ENCODE data around the gene RPSA.
A peak's percentile ranks its signal among the peaks of the same experiment; 100 is the strongest.
"Not testable (repeated sequence)": the region's sequence is repeated elsewhere in the genome, so short reads cannot be mapped to it uniquely, and the experiment has no call there.

The RPSA gene

GRCh38 chr3:39406368-39407258 is at the start of gene RPSA:
RPSA (plus strand) TSS chr3:39406720; CDS start chr3:39407654, 934 bp downstream.
- peak; percentile 96 for DNase-seq

DNA sequence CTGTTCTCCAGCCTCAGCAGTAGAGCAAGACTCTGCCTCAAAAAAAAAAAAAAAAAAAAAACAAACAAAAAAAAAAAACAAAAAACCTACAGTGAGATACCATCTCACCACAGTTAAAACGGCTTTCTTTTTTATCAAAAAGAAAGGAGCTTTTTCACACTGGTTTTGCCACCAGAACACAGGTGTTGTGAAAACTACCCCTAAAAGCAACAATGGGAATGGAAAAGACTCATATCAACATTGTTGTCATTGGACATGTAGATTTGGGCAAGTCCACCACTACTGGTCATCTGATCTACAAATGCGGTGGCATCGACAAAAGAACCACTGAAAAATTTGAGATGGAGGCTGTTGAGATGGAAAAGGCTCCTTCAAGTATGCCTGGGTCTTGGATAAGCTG is 48.2 kb upstream of the RPSA start:
- no peak for DNase-seq

GRCh38 chr3:39361252-39361927 is 45.1 kb upstream of the RPSA start:
- no peak for DNase-seq

GRCh38 chr3:39362192-39362591 is 44.3 kb upstream of the RPSA start:
- DNase-seq: peak; percentile 73

- peak; percentile 91 for DNase-seq
Measured at GRCh38 chr3:39362812-39363211, 43.7 kb upstream of the RPSA start.

- not testable (repeated sequence) for DNase-seq
Measured at GRCh38 chr3:39370450-39370849, 36.1 kb upstream of the RPSA start.

DNA sequence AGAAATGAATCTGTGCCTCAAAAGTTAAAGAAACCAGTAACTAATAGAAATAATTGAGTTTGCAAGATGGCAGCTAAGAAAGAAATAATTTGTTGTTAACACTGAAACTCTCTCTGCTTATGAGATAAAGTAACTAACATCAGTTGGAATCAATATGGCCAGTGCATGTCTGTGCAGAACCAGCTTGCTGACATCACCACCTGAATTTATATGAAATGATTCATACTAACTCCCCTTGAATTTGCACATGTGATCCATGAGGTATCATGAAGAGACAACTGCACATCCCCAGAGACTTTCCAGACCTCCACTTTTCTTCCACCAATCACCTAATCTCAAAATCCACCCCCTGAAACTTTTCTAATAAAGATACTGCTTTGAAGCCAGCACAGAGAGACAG is 33.7 kb upstream of the RPSA start:
- no peak for DNase-seq

DNA sequence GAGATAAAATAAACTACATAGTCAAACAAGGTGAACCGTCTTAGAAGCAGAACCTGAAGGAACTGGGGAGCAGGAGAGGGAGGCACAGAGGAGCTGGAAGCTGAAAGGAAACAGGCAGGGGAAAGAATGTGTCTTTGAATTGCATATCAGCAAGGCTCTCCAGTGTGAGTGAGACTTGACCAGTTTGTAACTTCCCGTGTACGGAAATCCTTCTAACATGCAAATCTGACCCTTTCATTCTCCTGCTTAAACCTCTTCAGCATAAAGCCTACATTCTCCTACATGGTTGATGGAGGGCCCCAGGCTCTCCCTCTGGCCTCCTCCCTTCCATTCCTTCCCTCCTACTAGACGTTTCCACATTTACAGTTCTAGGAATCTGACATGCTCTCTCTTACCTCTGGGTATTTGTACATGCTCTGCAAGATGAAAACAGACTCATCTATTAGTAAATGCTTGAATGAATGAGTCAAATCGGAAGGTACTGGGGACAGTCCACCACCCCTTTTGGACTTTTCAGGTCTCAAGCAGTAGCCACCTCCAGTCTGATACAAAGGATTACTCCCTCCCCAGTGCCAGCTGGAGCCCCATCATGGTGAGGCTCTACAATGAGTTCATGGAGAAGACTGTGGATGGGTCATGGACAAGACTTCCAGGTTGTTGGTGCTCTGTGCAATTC is 29.4 kb upstream of the RPSA start:
- DNase-seq: no peak

GRCh38 chr3:39378088-39378487 is 28.4 kb upstream of the RPSA start:
- no peak for DNase-seq

- no peak for DNase-seq
Measured at GRCh38 chr3:39378957-39379777, 27.4 kb upstream of the RPSA start.

DNA sequence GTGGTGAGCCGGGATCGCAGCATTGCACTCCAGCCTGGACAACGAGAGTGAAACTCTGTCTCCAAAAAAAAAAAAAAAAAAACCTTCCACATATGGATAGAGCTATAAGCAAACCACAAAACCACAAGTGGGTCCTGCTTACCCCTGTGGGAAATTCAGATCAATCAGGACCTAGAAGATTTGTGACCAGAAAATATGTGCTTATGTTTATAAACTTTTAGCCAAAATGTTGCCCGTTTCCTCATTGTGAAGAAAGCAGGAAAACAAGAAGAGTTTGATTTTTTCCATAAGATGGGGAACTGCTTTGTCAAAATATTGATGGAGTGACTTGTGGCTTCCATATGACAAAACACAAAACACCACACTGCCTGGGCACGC is 26.8 kb upstream of the RPSA start:
- no peak for DNase-seq

DNA sequence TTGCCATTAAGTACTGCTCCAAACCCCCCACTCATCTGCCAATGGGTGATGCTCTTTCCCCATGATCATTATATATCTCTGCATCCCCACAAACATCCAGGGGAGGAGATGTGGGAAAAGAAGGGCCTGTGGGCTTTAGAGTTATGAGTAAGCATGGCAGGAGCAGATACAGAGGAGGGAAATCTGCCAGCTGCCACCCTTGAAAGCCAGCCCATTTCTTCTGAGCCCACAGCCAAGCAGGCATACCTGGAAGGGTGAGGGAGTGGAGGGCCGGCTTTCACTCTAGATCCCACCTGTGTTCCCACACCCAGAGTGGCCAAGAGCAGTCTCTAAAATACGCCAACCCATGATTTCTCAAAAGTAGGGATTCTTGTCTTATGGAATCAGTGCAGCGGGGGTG is 25.1 kb upstream of the RPSA start:
- DNase-seq: no peak

- DNase-seq: no peak
Measured at GRCh38 chr3:39383045-39383880, 23.3 kb upstream of the RPSA start, which contains the start of gene SLC25A38. SLC25A38 (plus strand) TSS chr3:39383370; CDS start chr3:39383725, 355 bp downstream.

- DNase-seq: no peak
Measured at GRCh38 chr3:39383881-39384664, 22.4 kb upstream of the RPSA start.

- no peak for DNase-seq
Measured at GRCh38 chr3:39384665-39385000, 21.9 kb upstream of the RPSA start.

- DNase-seq: no peak
Measured at GRCh38 chr3:39385456-39386090, 20.9 kb upstream of the RPSA start.

- DNase-seq: no peak
Measured at GRCh38 chr3:39386318-39386717, 20.2 kb upstream of the RPSA start.

GRCh38 chr3:39387411-39387975 is 19.0 kb upstream of the RPSA start:
- no peak for DNase-seq

DNA sequence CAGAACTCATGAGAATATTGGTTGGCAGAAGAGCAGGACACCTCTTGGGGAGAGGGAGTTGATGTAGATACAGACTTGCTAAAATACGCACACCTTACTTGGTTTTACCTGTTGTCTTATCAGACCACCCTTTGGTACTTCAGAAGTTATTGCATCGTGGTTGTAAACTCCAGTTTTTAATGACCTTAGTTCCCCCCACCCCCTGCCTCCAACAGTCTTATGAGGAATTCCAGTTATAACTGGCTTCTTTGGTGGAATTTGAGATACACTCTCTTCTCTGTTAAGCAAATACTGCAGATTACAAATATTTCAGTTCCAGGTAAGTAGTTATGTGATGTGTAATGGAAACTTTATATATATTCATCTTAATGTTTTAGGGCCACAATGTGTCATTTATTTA is 18.4 kb upstream of the RPSA start:
- no peak for DNase-seq

- DNase-seq: no peak
Measured at GRCh38 chr3:39388741-39389248, 17.7 kb upstream of the RPSA start.
